ENCODE data around the gene LCP1.

Gene LCP1

DNA sequence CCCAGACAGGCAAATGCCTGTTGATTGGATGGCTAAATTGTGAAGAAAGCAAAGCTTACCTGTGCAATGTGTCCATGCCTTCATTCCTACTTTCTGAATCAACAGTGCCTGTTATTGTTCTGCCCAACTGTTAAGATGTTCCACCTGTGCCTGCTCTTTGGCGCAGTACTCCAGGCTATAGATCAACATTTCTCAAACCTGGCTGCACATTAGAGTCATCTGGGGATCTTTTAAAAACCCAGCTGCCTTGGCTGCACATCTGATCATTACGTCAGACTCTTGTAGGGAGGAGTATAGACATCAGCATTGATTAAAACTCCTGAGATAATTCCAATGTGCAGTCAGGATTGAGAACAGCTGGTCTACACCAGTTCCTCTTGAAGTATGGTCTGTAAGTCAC is 60.9 kb downstream of the LCP1 start:
- no peak for TF ChIP-seq CTCF (IDR thresholded peaks at IDR 0.05; ENCODE audit: low read depth, low read length)
- H3K4me3 ChIP-seq (replicated peaks in 1 of 2; ENCODE audit: low read depth in 2 of 2, low read length in 2 of 2): no peak overlapping the region
- DNase-seq (ENCODE audit: low read depth in 2 of 2): no peak

DNA sequence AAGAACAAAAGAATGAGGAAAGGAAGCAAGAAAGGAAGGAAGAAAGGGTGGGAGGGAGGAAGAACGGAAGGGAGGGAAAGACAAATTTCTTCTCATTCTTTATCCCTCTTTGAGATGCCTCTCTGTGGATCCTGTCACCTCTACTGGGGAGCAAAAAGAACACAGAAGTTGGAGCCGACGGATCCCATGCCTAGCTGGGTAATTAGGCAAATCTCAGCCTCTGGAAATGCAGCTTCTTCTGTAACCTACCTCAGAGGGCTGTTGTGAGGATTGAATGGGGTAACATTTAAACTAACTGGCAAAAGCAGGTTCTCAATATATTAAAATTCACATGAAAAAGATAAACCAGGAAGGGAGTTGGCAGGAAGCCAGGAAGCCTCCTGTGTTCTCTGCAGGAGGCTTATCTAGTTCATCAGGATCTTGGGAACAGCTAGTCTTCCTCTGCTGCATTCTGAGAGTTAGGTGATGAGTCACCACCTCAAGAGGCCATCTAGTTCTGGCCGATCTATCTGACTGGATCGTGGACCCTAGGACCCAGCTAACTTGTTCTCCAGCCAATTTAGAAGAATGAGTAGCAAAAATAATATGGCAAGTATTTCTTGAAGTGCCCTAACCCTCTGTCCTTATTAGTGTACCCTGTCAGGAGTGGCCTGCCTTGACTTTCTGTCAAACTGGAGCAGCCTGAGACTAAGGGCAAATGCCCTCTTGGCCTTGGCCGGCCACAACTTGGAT is 61.9 kb downstream of the LCP1 start:
- DNase-seq (ENCODE audit: low read depth in 2 of 2): peak; percentile 58 to 70
- no peak for TF ChIP-seq CTCF (IDR thresholded peaks at IDR 0.05; ENCODE audit: low read depth, low read length)
- no peak overlapping the region for H3K4me3 ChIP-seq (replicated peaks in 1 of 2; ENCODE audit: low read depth in 2 of 2, low read length in 2 of 2)

DNA sequence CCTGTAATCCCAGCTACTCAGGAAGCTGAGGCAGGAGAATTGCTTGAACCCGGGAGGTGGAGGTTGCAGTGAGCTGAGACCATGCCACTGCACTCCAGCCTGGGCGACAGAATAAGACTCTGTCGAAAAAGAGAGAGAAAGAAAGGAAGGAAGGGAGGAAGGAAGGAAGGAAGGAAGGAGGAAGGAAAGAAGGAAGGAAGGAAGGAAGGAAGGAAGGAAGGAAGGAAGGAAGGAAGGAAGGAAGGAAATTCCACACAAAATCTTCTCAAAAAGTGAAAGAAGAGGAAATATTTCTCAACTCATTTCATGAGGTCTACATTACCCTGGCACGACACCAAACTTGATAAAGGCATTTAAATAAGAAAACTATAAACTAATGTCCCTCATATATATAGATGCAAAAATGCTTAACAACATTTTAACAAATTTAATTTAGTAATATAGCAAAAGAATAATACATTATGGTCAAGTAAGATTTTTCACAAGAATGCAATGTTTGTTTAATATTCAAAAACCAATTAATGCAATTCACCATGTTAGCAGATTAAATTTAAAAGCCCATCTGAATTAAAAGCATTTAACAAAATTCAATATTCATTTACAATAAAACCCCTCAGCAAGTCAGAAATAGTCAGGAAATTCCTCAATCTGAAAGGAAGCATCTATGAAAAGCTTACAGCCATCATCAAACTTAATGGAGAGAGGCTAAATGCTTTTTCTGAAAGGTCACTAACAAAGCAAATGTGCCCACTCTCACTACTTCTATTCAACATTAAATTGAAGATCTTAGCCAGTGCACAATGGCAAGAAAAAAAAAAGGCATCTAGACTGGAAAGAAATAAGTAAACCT is 65.1 kb downstream of the LCP1 start:
- no peak overlapping the region for H3K4me3 ChIP-seq (replicated peaks in 1 of 2; ENCODE audit: low read depth in 2 of 2, low read length in 2 of 2)
- no peak for TF ChIP-seq CTCF (IDR thresholded peaks at IDR 0.05; ENCODE audit: low read depth, low read length)
- no peak for DNase-seq (ENCODE audit: low read depth in 2 of 2)

GRCh38 chr13:46114613-46115012 is 67.4 kb downstream of the LCP1 start:
- no peak for TF ChIP-seq CTCF (IDR thresholded peaks at IDR 0.05; ENCODE audit: low read depth, low read length)
- no peak for DNase-seq (ENCODE audit: low read depth in 2 of 2)
- H3K4me3 ChIP-seq (replicated peaks in 1 of 2; ENCODE audit: low read depth in 2 of 2, low read length in 2 of 2): no peak overlapping the region

DNA sequence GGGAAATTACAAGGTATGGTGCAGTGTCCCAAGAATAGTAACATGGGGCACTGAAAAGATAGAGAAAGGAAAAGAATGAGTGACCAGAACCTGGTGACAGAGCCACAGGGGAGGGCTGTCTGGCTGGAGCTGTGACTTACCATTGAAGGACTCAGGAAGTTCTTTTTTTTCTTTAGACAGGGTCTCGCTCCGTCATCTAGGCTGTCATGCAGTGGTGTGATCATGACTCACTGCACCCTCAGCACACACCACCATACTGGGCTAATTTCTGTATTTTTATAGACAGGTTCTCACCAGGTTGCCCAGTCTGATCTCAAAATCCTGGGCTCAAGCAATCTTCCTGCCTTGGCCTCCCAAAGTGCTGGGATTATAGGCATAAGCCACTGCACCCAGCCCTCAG is 68.4 kb downstream of the LCP1 start:
- DNase-seq (ENCODE audit: low read depth in 2 of 2): peak; percentile 9 to 13
- no peak for TF ChIP-seq CTCF (IDR thresholded peaks at IDR 0.05; ENCODE audit: low read depth, low read length)
- H3K4me3 ChIP-seq (replicated peaks in 1 of 2; ENCODE audit: low read depth in 2 of 2, low read length in 2 of 2): no peak overlapping the region

DNA sequence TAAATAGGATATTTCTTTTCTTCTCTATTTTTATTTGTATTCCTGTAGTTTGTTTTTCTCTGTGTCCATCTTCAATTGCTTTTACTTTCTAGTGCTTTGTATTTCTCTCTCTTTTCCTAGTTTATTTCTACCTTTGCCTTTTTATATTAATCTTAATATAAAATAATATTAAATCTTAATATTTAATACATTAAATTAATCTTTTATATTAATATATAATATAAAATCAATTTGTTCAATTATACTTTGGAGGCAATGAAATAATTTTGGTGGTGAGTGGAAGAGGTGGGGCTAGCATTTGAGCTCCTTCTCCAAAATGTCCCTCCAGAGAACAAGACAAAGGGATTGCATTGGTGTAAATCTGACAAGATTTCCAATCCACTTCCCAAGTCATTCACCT is 70.8 kb downstream of the LCP1 start:
- TF ChIP-seq CTCF (IDR thresholded peaks at IDR 0.05; ENCODE audit: low read depth, low read length): no peak
- DNase-seq (ENCODE audit: low read depth in 2 of 2): no peak
- H3K4me3 ChIP-seq (replicated peaks in 1 of 2; ENCODE audit: low read depth in 2 of 2, low read length in 2 of 2): no peak overlapping the region

Data from cardiac fibroblast (primary cell).